ENCODE results near the gene CLSTN2. TPM values are rescaled to one million over a fixed set of nuclear protein-coding genes. Genes with fewer than 3 reads are reported as not detected.

CLSTN2 gene
- polyA plus RNA-seq, 1 experiment, result 0.04 TPM

DNA sequence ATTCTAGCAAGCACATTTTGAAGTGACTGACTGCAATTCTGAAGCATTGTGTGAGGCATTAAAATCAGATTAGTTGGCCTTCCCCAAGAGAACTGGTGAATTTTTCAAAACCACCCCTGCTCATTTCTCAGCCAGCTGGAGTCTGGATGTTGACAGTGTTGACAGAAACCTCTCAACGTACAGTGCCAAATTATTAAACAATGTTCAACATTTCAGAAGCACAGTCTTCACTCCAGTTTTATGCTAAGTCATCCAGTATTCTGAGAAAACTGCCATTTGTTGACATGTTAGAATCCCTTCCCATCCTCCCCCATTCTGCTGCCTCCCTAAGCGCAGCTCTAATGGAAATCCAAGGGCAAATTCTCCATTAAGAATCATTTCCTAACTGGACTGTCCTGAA is 373.6 kb downstream of the CLSTN2 start:
- H3K4me3 ChIP-seq (ENCODE audit: low read depth, low read length), result no peak overlapping the region
- ChIA-PET CTCF (no interaction called here), POLR2A (no interaction called here)
- no peaks in the 10 kb centered on the region for H3K27me3 ChIP-seq (ENCODE audit: control insufficient read depth, insufficient read depth, low read length)
- H3K9me3 ChIP-seq (ENCODE audit: control insufficient read depth, insufficient read depth, low read length), result no peaks in the 10 kb centered on the region
- DNase-seq (ENCODE audit: low read depth, low spot score), result no peak
- H3K27ac ChIP-seq (ENCODE audit: low read depth, low read length), result no peak overlapping the region
- TF ChIP-seq, protein P1, sequence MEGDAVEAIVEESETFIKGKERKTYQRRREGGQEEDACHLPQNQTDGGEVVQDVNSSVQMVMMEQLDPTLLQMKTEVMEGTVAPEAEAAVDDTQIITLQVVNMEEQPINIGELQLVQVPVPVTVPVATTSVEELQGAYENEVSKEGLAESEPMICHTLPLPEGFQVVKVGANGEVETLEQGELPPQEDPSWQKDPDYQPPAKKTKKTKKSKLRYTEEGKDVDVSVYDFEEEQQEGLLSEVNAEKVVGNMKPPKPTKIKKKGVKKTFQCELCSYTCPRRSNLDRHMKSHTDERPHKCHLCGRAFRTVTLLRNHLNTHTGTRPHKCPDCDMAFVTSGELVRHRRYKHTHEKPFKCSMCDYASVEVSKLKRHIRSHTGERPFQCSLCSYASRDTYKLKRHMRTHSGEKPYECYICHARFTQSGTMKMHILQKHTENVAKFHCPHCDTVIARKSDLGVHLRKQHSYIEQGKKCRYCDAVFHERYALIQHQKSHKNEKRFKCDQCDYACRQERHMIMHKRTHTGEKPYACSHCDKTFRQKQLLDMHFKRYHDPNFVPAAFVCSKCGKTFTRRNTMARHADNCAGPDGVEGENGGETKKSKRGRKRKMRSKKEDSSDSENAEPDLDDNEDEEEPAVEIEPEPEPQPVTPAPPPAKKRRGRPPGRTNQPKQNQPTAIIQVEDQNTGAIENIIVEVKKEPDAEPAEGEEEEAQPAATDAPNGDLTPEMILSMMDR (IDR thresholded peaks at IDR 0.05; ENCODE audit: low read depth, low read length), result no peak

DNA sequence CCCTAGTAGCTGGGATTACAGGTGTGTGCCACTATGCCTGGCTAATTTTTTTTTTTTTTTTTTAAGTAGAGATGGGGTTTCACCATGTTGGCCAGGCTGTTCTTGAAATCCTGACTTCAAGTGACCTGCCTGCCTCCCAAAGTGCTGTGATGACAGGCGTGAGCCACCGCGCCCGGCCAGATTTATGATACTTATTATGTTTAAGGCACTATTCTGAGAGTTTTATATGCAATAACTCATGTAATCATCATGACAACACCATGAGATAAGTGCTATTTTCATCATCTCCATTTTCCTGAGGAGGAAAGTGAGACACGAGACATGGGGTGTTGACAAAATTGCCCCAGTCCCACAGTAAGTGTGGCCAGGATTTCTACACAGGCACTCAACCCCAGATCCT is 376.4 kb downstream of the CLSTN2 start:
- Histone ChIP-seq H3K27me3 (ENCODE audit: control insufficient read depth, insufficient read depth, low read length) (no peaks in the 10 kb centered on the region), H3K27ac (ENCODE audit: low read depth, low read length) (no peak overlapping the region), H3K9me3 (ENCODE audit: control insufficient read depth, insufficient read depth, low read length) (no peaks in the 10 kb centered on the region), H3K4me3 (ENCODE audit: low read depth, low read length) (no peak overlapping the region)
- DNase-seq (ENCODE audit: low read depth, low spot score), result no peak
- ChIA-PET POLR2A (no interaction called here), CTCF (no interaction called here)
- TF ChIP-seq, protein P1 (IDR thresholded peaks at IDR 0.05; ENCODE audit: low read depth, low read length), result no peak

DNA sequence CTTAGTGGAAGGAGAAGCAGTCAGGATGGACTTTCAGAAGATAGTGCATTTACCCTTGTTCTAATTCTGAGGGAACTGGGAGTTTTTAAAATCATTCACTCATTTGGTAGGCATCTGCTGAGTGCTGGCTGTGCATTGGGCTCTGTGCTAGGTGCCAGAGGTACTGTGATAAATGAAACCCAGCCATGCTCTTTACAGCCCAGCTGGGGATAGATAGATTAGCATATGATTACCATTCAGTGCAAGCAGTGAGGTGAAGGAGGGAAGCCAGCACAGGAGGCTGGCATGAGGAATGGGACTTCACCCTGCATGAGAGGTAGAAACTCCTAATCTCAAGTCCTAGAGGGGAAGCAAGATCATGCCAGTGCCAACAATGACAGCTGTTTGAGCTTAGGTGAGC is 381.0 kb downstream of the CLSTN2 start:
- no peaks in the 10 kb centered on the region for H3K9me3 ChIP-seq (ENCODE audit: control insufficient read depth, insufficient read depth, low read length)
- H3K4me3 ChIP-seq (ENCODE audit: low read depth, low read length), result no peak overlapping the region
- TF ChIP-seq, protein P1 (IDR thresholded peaks at IDR 0.05; ENCODE audit: low read depth, low read length), result no peak
- no peaks in the 10 kb centered on the region for H3K27me3 ChIP-seq (ENCODE audit: control insufficient read depth, insufficient read depth, low read length)
- H3K27ac ChIP-seq (ENCODE audit: low read depth, low read length), result no peak overlapping the region
- no peak for DNase-seq (ENCODE audit: low read depth, low spot score)
- ChIA-PET POLR2A (no interaction called here), CTCF (no interaction called here)

DNA sequence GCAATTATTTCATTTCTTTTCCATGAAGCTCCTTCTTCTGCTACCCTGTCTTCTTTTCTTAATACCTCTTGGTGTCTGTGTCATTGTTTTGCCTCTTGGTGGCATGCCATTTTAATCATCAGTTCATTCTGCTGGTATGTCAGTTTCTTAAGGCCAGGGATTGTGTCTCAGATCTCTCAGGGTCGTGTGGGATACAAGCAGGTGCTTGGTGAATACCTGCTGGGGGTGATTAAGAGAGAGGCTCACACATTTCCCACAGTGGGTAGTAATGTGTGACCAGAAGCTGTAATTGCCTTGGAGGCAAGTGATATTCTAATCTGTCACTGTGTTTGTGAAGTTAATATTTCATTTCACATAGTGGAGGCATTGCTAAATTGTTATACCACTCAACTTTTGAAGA is 381.5 kb downstream of the CLSTN2 start:
- DNase-seq (ENCODE audit: low read depth, low spot score), result no peak

DNA sequence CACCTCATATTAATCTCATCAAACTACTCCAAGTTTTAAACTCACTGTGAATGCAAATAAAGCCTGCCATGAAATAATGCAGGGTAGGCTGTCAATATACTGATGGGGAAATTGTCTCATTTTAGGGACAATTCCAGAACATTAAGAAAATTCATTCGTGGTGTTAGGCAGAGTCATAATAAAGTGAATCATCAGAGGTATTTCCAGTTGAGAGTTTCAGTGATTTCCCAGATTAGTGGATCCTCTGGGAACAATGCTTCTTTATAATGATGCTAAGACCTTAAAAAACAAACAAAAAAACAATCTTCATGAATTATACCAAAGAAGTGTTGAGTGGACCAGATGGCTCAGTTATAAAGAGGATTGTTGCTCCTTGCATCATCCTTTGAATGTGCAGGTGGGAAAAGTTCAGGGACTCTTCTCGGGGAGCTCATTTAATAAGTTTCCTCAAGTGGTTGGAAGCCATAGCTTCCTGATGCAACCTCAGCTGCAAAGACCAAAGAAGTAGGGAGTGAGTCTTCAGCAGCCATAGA is 381.9 kb downstream of the CLSTN2 start:
- TF ChIP-seq, protein P1 (IDR thresholded peaks at IDR 0.05; ENCODE audit: low read depth, low read length), result no peak
- no peaks in the 10 kb centered on the region for H3K27me3 ChIP-seq (ENCODE audit: control insufficient read depth, insufficient read depth, low read length)

More for the DNA sequence above, 381.5 kb downstream of the CLSTN2 start:
- no peak overlapping the region for H3K4me3 ChIP-seq (ENCODE audit: low read depth, low read length)
- H3K27ac ChIP-seq (ENCODE audit: low read depth, low read length), result no peak overlapping the region
- CTCF ChIA-PET, result no interaction called here
- TF ChIP-seq, protein P1 (IDR thresholded peaks at IDR 0.05; ENCODE audit: low read depth, low read length), result no peak
- no peaks in the 10 kb centered on the region for H3K27me3 ChIP-seq (ENCODE audit: control insufficient read depth, insufficient read depth, low read length)
- POLR2A ChIA-PET, result no interaction called here
- H3K9me3 ChIP-seq (ENCODE audit: control insufficient read depth, insufficient read depth, low read length), result no peaks in the 10 kb centered on the region

More for the DNA sequence above, 381.9 kb downstream of the CLSTN2 start:
- no peaks in the 10 kb centered on the region for H3K9me3 ChIP-seq (ENCODE audit: control insufficient read depth, insufficient read depth, low read length)
- no peak for DNase-seq (ENCODE audit: low read depth, low spot score)
- H3K27ac ChIP-seq (ENCODE audit: low read depth, low read length), result no peak overlapping the region
- H3K4me3 ChIP-seq (ENCODE audit: low read depth, low read length), result no peak overlapping the region
- ChIA-PET POLR2A (no interaction called here), CTCF (no interaction called here)
